Measurements from ENCODE around the gene IGF2BP2.

IGF2BP2 gene

GRCh38 chr3:185831990-185832389 is 7.1 kb upstream of the IGF2BP2 start:
- no peak for DNase-seq

GRCh38 chr3:185831195-185831594 is 6.4 kb upstream of the IGF2BP2 start:
- DNase-seq, result no peak

- DNase-seq, result no peak
Observed at GRCh38 chr3:185830018-185830797, 5.4 kb upstream of the IGF2BP2 start.

- DNase-seq, result no peak
Observed at GRCh38 chr3:185828755-185829154, 3.9 kb upstream of the IGF2BP2 start.

GRCh38 chr3:185827595-185828344 is 2.9 kb upstream of the IGF2BP2 start:
- no peak for DNase-seq

- DNase-seq, result peak; percentile 86
Observed at GRCh38 chr3:185825639-185826481, 1.0 kb upstream of the IGF2BP2 start.

GRCh38 chr3:185824051-185825005 is 514 bp downstream of the IGF2BP2 start:
- peak; percentile 64 for DNase-seq

GRCh38 chr3:185823078-185824044 is 1.5 kb downstream of the IGF2BP2 start:
- peak; percentile 69 for DNase-seq

GRCh38 chr3:185822221-185823000 is 2.4 kb downstream of the IGF2BP2 start:
- DNase-seq, result no peak

- no peak for DNase-seq
Observed at GRCh38 chr3:185820973-185821758, 3.7 kb downstream of the IGF2BP2 start.

- no peak for DNase-seq
Observed at GRCh38 chr3:185818267-185818875, 6.5 kb downstream of the IGF2BP2 start.

GRCh38 chr3:185815391-185816282 is 9.2 kb downstream of the IGF2BP2 start:
- DNase-seq, result peak; percentile 69

- peak; percentile 96 for DNase-seq
Observed at GRCh38 chr3:185813691-185814215, 11.1 kb downstream of the IGF2BP2 start.

- no peak for DNase-seq
Observed at GRCh38 chr3:185813205-185813604, 11.6 kb downstream of the IGF2BP2 start.

GRCh38 chr3:185807445-185808068 is 17.3 kb downstream of the IGF2BP2 start:
- DNase-seq, result peak; percentile 75

GRCh38 chr3:185798831-185799110 is 26.1 kb downstream of the IGF2BP2 start:
- DNase-seq, result peak; percentile 63

Data from islet precursor cell (in vitro differentiated cells).